ENCODE results near the gene NOS1AP.

NOS1AP gene

GRCh38 chr1:162279136-162279498 lies 209.6 kb downstream of the NOS1AP start:
- Histone ChIP-seq H3K9ac (ENCODE audit: low read depth, low read length, poor library complexity, severe bottlenecking) (no peak overlapping the region), H3K79me2 (ENCODE audit: insufficient read depth, low read length) (no peaks in the 10 kb centered on the region), H3K4me1 (ENCODE audit: insufficient read depth, low read length, poor library complexity, severe bottlenecking) (no peaks in the 10 kb centered on the region), H3K9me2 (replicated peaks; ENCODE audit: low read depth, low read length) (no peaks in the 10 kb centered on the region), H3K36me3 (ENCODE audit: insufficient read depth, low read length) (no peaks in the 10 kb centered on the region), H3F3A (ENCODE audit: low read depth) (no peaks in the 10 kb centered on the region), H2AFZ (ENCODE audit: low read length) (no peak overlapping the region), H4K20me1 (ENCODE audit: insufficient read depth, low read length, poor library complexity, severe bottlenecking) (no peaks in the 10 kb centered on the region), H3K4me2 (ENCODE audit: low read depth, low read length, poor library complexity, severe bottlenecking) (no peak overlapping the region), H3K9me3 (ENCODE audit: insufficient read depth, low read depth, low read length) (no peaks in the 10 kb centered on the region), H3K4me3 (ENCODE audit: low read length, poor library complexity, severe bottlenecking) (no peak overlapping the region), H3K27me3 (ENCODE audit: insufficient read depth, low read length, poor library complexity, severe bottlenecking) (no peaks in the 10 kb centered on the region)
- no peak for TF ChIP-seq CTCF (conservative IDR thresholded peaks at IDR 0.05; ENCODE audit: low read length)
- no peak for TF ChIP-seq EZH2phosphoT487 (IDR thresholded peaks at IDR 0.05; ENCODE audit: borderline replicate concordance)

- Histone ChIP-seq H3K4me2 (ENCODE audit: low read depth, low read length, poor library complexity, severe bottlenecking) (no peak overlapping the region), H2AFZ (ENCODE audit: low read length) (no peak overlapping the region), H4K20me1 (ENCODE audit: insufficient read depth, low read length, poor library complexity, severe bottlenecking) (no peaks in the 10 kb centered on the region), H3F3A (ENCODE audit: low read depth) (no peaks in the 10 kb centered on the region), H3K9me2 (replicated peaks; ENCODE audit: low read depth, low read length) (no peaks in the 10 kb centered on the region), H3K9ac (ENCODE audit: low read depth, low read length, poor library complexity, severe bottlenecking) (no peak overlapping the region), H3K4me1 (ENCODE audit: insufficient read depth, low read length, poor library complexity, severe bottlenecking) (no peaks in the 10 kb centered on the region), H3K9me3 (ENCODE audit: insufficient read depth, low read depth, low read length) (no peaks in the 10 kb centered on the region), H3K27me3 (ENCODE audit: insufficient read depth, low read length, poor library complexity, severe bottlenecking) (no peaks in the 10 kb centered on the region), H3K36me3 (ENCODE audit: insufficient read depth, low read length) (no peaks in the 10 kb centered on the region), H3K4me3 (ENCODE audit: low read length, poor library complexity, severe bottlenecking) (no peak overlapping the region), H3K79me2 (ENCODE audit: insufficient read depth, low read length) (no peaks in the 10 kb centered on the region)
- TF ChIP-seq EZH2phosphoT487 (IDR thresholded peaks at IDR 0.05; ENCODE audit: borderline replicate concordance), result no peak
- TF ChIP-seq CTCF (conservative IDR thresholded peaks at IDR 0.05; ENCODE audit: low read length), result no peak
Observed at GRCh38 chr1:162281426-162281825, 211.9 kb downstream of the NOS1AP start.

- H3K4me2 ChIP-seq (ENCODE audit: low read depth, low read length, poor library complexity, severe bottlenecking), result no peak overlapping the region
- H3K79me2 ChIP-seq (ENCODE audit: insufficient read depth, low read length), result no peaks in the 10 kb centered on the region
- no peaks in the 10 kb centered on the region for H3K9me2 ChIP-seq (replicated peaks; ENCODE audit: low read depth, low read length)
- no peaks in the 10 kb centered on the region for H3K4me1 ChIP-seq (ENCODE audit: insufficient read depth, low read length, poor library complexity, severe bottlenecking)
- no peak for TF ChIP-seq EZH2phosphoT487 (IDR thresholded peaks at IDR 0.05; ENCODE audit: borderline replicate concordance)
- no peak for TF ChIP-seq CTCF (conservative IDR thresholded peaks at IDR 0.05; ENCODE audit: low read length)
- H3K4me3 ChIP-seq (ENCODE audit: low read length, poor library complexity, severe bottlenecking), result no peak overlapping the region
- no peaks in the 10 kb centered on the region for H3K36me3 ChIP-seq (ENCODE audit: insufficient read depth, low read length)
- no peak overlapping the region for H3K9ac ChIP-seq (ENCODE audit: low read depth, low read length, poor library complexity, severe bottlenecking)
- no peaks in the 10 kb centered on the region for H3F3A ChIP-seq (ENCODE audit: low read depth)
- H2AFZ ChIP-seq (ENCODE audit: low read length), result no peak overlapping the region
- H4K20me1 ChIP-seq (ENCODE audit: insufficient read depth, low read length, poor library complexity, severe bottlenecking), result no peaks in the 10 kb centered on the region
- no peaks in the 10 kb centered on the region for H3K9me3 ChIP-seq (ENCODE audit: insufficient read depth, low read depth, low read length)
- no peaks in the 10 kb centered on the region for H3K27me3 ChIP-seq (ENCODE audit: insufficient read depth, low read length, poor library complexity, severe bottlenecking)
Observed at GRCh38 chr1:162283657-162284056, 214.2 kb downstream of the NOS1AP start.
